Upper lobe of right lung (tissue), 1 donor: Measurements from ENCODE around the gene RNF217. TPM values are rescaled to one million over a fixed set of nuclear protein-coding genes. Genes with fewer than 3 reads are reported as not detected.

Experiments
- ATAC-seq: fragments of 200-7000 bp; cut with Tn5 transposase; one replicate; pipeline ENCODE4 v1.9.1; 2020; ENCODE audit warnings: mild to moderate bottlenecking, moderate library complexity
- DNase-seq: peaks from one replicate; pipeline ENCODE4 v3.0.0-alpha.2; 2020
- H3K27ac ChIP-seq: fragments of 200-600 bp; one replicate; pipeline ENCODE4 v1.8.0; 2022
- H3K27me3 ChIP-seq: fragments of 200-600 bp; one replicate; pipeline ENCODE4 v1.8.0; 2022; ENCODE audit warnings: mild to moderate bottlenecking
- H3K36me3 ChIP-seq: fragments of 200-600 bp; one replicate; pipeline ENCODE4 v1.8.0; 2022
- H3K4me1 ChIP-seq: fragments of 200-600 bp; one replicate; pipeline ENCODE4 v1.8.0; 2022
- H3K4me3 ChIP-seq: fragments of 200-600 bp; one replicate; pipeline ENCODE4 v1.8.0; 2022; ENCODE audit warnings: mild to moderate bottlenecking
- H3K9me3 ChIP-seq: fragments of 200-600 bp; one replicate; pipeline ENCODE4 v1.8.0; 2022
- intact Hi-C: fragments of 100-400 bp; cut with DNase I; formaldehyde crosslinking; loops from one replicate; pipeline ENCODE4 v1.11.0; 2022
- total RNA-seq: library from RNA; stranded (reverse); fragmentation: NEBNext Ultra II Directional; extraction: Animal tissue kit (Norgen Biotek cat#: 25700); gene quantifications from one replicate; pipeline ENCODE4 v1.2.1, GENCODE V29; 2021
- TF ChIP-seq, protein P1 (sequence below): fragments of 200-600 bp; IDR thresholded peaks from one replicate; pipeline ENCODE4 v1.8.0; 2022; ENCODE audit warnings: antibody characterized with exemption
- donor health status: DM: no; HTN: yes; CAD: no; lungs with severe emphysema.

Gene RNF217
- total RNA-seq, 1 donor from 2014 or later = 29.2 TPM

DNA sequence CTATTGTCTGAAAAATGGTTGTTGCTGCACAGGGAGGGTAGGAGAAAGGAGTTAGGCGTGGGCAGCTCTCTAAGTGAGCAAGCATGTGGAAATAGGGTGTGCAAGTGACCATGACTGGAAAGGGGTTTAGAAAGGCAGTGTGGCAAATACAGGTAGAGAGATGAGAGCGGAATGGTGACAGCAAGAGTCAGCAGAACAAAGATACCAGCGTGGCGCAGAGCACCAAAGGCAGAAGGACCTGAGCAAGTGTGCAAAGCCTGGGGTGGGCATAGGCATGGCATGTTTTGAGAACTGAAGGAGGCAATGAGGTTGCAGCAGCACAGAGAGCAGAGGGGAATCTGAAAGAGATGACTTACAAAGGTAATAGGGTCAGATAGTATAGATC is 17.0 kb downstream of the RNF217 start:
- DNase-seq = no peak
- no peaks in the 10 kb centered on the region for H3K9me3 ChIP-seq
- ATAC-seq = no peak
- TF ChIP-seq, protein P1, sequence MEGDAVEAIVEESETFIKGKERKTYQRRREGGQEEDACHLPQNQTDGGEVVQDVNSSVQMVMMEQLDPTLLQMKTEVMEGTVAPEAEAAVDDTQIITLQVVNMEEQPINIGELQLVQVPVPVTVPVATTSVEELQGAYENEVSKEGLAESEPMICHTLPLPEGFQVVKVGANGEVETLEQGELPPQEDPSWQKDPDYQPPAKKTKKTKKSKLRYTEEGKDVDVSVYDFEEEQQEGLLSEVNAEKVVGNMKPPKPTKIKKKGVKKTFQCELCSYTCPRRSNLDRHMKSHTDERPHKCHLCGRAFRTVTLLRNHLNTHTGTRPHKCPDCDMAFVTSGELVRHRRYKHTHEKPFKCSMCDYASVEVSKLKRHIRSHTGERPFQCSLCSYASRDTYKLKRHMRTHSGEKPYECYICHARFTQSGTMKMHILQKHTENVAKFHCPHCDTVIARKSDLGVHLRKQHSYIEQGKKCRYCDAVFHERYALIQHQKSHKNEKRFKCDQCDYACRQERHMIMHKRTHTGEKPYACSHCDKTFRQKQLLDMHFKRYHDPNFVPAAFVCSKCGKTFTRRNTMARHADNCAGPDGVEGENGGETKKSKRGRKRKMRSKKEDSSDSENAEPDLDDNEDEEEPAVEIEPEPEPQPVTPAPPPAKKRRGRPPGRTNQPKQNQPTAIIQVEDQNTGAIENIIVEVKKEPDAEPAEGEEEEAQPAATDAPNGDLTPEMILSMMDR = no peak
- H3K27me3 ChIP-seq = no peaks in the 10 kb centered on the region
- no peak overlapping the region for H3K4me3 ChIP-seq
- peaks cover 7% of the 10 kb centered on the region for H3K36me3 ChIP-seq
- H3K4me1 ChIP-seq = no peaks in the 10 kb centered on the region
- intact Hi-C loops = no loop called here
- no peak overlapping the region for H3K27ac ChIP-seq

DNA sequence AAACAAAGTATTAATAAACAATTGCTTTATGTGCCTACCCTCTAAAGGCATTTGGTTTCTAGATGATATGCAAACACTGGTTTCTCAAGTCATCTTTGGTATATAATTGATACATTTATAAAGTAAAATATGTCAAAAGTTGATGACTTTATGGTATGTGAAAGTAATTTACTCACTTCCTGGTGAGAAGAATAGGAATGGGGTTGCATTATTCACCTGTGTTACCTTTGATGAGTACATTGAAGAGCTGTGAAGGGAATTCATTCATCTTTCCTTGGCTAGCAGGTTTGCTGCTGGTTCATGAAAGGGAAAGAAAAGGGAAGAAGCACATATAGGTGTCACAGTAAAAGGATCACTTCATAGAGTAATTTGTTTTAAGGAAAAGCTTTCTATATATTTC is 20.4 kb downstream of the RNF217 start:
- Histone ChIP-seq H3K36me3 (peaks cover 7% of the 10 kb centered on the region), H3K27ac (no peak overlapping the region), H3K9me3 (no peaks in the 10 kb centered on the region), H3K4me1 (peaks cover 8% of the 10 kb centered on the region), H3K27me3 (no peaks in the 10 kb centered on the region), H3K4me3 (no peak overlapping the region)
- DNase-seq = no peak
- intact Hi-C loops = no loop called here
- no peak for ATAC-seq
- TF ChIP-seq, protein P1 = no peak

DNA sequence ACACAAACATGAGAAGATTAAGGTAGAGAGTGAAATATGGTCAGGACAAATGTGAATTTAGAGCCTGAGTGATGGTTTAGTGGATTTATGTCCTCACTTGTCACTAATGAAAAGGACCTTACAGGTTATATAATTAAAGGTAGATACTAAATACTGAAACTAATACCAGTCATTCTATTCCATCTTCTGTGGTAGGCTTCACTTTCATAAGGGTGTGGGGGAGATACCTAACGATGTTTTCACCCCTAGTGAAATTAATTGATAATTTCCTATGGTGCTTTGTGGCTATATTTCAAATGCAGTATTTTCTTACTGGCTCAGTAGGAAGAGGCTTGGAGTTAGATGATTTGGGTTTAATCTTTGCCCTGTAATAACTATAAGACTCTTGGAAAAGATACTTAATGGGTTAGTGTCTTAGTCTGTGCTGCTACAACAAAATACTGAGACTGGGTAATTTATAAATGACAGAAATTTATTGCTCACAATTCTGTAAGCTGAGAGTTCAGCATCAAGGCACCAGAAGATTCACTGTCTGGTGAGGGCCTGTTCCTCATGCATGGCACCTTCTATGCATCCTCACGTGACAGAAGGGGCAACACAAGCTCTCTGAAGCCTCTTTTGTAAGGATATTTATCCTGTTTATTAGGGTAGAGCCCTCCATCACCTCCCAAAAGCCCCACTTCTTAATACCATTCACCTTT is 21.3 kb downstream of the RNF217 start:
- H3K27me3 ChIP-seq = no peaks in the 10 kb centered on the region
- peaks cover 8% of the 10 kb centered on the region for H3K4me1 ChIP-seq
- H3K9me3 ChIP-seq = no peaks in the 10 kb centered on the region
- no peak for DNase-seq
- ATAC-seq = no peak
- H3K36me3 ChIP-seq = peaks cover 3% of the 10 kb centered on the region
- no peak overlapping the region for H3K27ac ChIP-seq
- H3K4me3 ChIP-seq = no peak overlapping the region
- TF ChIP-seq, protein P1 = no peak
- intact Hi-C loops = no loop called here

DNA sequence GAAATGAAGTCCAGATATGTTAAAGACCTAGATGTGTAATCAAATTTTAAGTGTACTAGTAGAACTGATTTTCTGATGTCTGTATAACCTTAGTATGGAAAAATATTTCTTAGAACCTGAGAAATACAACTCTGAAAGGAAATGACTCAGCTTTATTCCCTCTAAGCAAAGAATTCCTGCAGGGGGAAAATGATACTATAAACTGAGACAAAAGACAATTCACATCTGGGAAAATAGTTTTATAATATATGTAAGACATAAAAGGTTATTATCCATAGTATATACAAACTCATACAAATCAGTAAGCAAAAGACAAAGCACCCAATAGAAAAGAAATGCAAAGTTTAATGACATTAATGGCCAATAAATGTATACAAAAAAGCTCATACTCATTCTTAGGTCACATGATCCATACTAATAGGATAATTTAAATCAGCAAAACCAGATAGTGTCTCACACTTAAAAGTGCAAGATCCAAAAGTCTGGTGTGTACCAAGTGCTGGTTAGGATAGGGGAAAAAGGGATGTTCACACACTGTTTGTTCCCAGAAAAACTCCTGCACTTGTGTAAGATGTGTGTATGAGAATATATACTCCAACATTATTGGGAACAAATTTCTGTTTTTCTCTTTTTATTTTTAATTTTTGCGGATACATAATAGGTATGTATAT is 22.6 kb downstream of the RNF217 start:
- TF ChIP-seq, protein P1 = no peak
- Histone ChIP-seq H3K9me3 (no peaks in the 10 kb centered on the region), H3K4me1 (peaks cover 8% of the 10 kb centered on the region), H3K27me3 (no peaks in the 10 kb centered on the region), H3K36me3 (no peaks in the 10 kb centered on the region), H3K4me3 (no peak overlapping the region), H3K27ac (no peak overlapping the region)
- intact Hi-C loops = no loop called here
- DNase-seq (no peak), ATAC-seq (no peak)

DNA sequence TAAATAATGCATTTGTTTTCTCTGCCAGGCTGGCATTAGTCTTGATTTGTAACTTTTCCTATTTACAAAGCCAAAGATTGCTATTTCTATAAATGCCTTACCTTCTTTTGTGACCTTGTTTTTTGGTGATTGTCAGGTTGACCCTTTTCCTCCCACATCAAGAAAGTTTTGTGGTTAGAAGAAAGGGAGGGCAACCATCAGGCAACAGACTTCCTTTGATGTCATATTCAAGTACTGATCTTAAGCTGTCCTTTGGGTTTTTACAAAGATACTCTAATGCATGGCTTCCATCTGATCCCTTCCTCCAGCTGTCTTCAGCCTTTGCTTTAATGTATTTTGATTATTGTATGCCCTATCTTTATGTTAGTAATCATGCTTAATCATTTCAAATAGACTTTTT is 23.9 kb downstream of the RNF217 start:
- DNase-seq (no peak), ATAC-seq (no peak)
- H3K27ac ChIP-seq = no peak overlapping the region
- H3K9me3 ChIP-seq = no peaks in the 10 kb centered on the region
- no peaks in the 10 kb centered on the region for H3K36me3 ChIP-seq
- H3K4me3 ChIP-seq = no peak overlapping the region
- intact Hi-C loops = no loop called here
- TF ChIP-seq, protein P1 = no peak
- peaks cover 8% of the 10 kb centered on the region for H3K4me1 ChIP-seq
- H3K27me3 ChIP-seq = no peaks in the 10 kb centered on the region
